Subcutaneous adipose tissue (tissue), 4 donors: ENCODE results near the gene PSEN1. TPM values are rescaled to one million over a fixed set of nuclear protein-coding genes. Genes with fewer than 3 reads are reported as not detected.

Experiments
- CTCF ChIP-seq: fragments of 450-650 bp; IDR thresholded peaks from one replicate; pipeline ENCODE4 v1.5.1; 2016; ENCODE audit warnings: low read depth, mild to moderate bottlenecking, control low read depth, antibody characterized with exemption, moderate library complexity
- total RNA-seq, 4 donors: library from RNA; depleted of rRNA; stranded (reverse); fragments of >200 nt; gene quantifications; one replicate each; pipeline ENCODE4 v1.1.0, GENCODE V29; 2016

PSEN1 gene
- total RNA-seq, 4 donors from 2014 or later = 58.4 to 87.5 (median 69.9) TPM

- no peak for TF ChIP-seq CTCF
Observed at GRCh38 chr14:73142216-73142615, 5.9 kb downstream of the PSEN1 start.

DNA sequence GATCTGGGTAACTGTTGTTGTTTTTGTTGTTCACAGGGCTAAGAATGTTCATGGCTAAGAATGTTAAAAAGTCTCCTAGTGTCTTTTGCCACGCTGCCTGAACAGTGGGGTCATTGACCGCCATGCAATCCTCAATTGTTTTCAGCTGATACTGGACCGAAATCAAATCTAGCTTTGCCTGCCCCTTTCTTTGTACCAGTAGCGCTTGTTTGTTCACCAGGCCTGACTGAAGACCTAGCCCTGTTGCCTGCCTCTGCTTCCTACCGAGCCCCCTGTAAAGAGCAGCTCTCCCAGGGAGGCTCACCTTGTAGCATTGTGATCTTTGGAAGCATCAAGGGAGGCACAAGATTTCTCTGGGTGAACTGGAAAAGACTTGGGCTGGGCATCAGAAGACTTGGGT lies 6.7 kb downstream of the PSEN1 start:
- TF ChIP-seq CTCF = no peak

GRCh38 chr14:73143617-73144016 lies 7.3 kb downstream of the PSEN1 start:
- TF ChIP-seq CTCF = no peak

- no peak for TF ChIP-seq CTCF
Observed at GRCh38 chr14:73145371-73145770, 9.1 kb downstream of the PSEN1 start.

GRCh38 chr14:73146111-73146510 lies 9.8 kb downstream of the PSEN1 start:
- no peak for TF ChIP-seq CTCF

DNA sequence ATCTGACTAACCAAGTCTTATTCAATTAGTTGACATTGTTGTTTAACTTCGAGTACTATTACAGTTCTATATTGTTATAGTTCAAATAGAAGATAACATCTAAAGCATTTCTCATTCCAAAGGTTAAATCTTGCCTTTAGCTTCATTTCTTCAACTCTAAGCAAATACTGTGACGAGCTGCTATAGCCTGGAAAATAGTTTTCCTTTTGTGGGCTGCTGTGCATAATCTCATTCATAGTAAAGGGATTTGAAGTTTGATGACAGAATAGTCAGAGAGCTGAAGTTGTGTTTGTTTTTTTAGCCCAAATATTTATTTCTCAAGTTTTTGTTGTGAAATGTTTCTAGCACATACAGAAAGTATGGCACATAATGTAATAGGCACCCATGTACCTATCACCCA lies 13.4 kb downstream of the PSEN1 start:
- no peak for TF ChIP-seq CTCF

- no peak for TF ChIP-seq CTCF
Observed at GRCh38 chr14:73153272-73153671, 17.0 kb downstream of the PSEN1 start.
